Measurements from ENCODE around the gene GPRC5B.

The GPRC5B gene

GRCh38 chr16:19859603-19860002, 25.0 kb downstream of the GPRC5B start:
- DNase-seq (ENCODE audit: low read depth): no peak
- TF ChIP-seq CTCF (conservative IDR thresholded peaks at IDR 0.05; ENCODE audit: control insufficient read depth, insufficient read depth, low read depth, low read length): no peak

GRCh38 chr16:19859166-19859565, 25.5 kb downstream of the GPRC5B start:
- DNase-seq (ENCODE audit: low read depth): no peak
- TF ChIP-seq CTCF (conservative IDR thresholded peaks at IDR 0.05; ENCODE audit: control insufficient read depth, insufficient read depth, low read depth, low read length): no peak
- H3K4me3 ChIP-seq (ENCODE audit: control insufficient read depth, low read depth, low read length): no peak overlapping the region

More at GRCh38 chr16:19859603-19860002, 25.0 kb downstream of the GPRC5B start:
- no peak overlapping the region for H3K4me3 ChIP-seq (ENCODE audit: control insufficient read depth, low read depth, low read length)

- DNase-seq (ENCODE audit: low read depth): peak; percentile 36
- H3K4me3 ChIP-seq (ENCODE audit: control insufficient read depth, low read depth, low read length): no peak overlapping the region
- TF ChIP-seq CTCF (conservative IDR thresholded peaks at IDR 0.05; ENCODE audit: control insufficient read depth, insufficient read depth, low read depth, low read length): no peak
Observed at GRCh38 chr16:19858340-19859018, 26.2 kb downstream of the GPRC5B start.

GRCh38 chr16:19857593-19858339, 26.9 kb downstream of the GPRC5B start:
- H3K4me3 ChIP-seq (ENCODE audit: control insufficient read depth, low read depth, low read length): no peak overlapping the region
- no peak for TF ChIP-seq CTCF (conservative IDR thresholded peaks at IDR 0.05; ENCODE audit: control insufficient read depth, insufficient read depth, low read depth, low read length)
- DNase-seq (ENCODE audit: low read depth): no peak

GRCh38 chr16:19856120-19856519, 28.5 kb downstream of the GPRC5B start:
- DNase-seq (ENCODE audit: low read depth): no peak
- H3K4me3 ChIP-seq (ENCODE audit: control insufficient read depth, low read depth, low read length): no peak overlapping the region
- TF ChIP-seq CTCF (conservative IDR thresholded peaks at IDR 0.05; ENCODE audit: control insufficient read depth, insufficient read depth, low read depth, low read length): no peak

GRCh38 chr16:19854543-19854876, 30.1 kb downstream of the GPRC5B start:
- DNase-seq (ENCODE audit: low read depth): no peak
- no peak overlapping the region for H3K4me3 ChIP-seq (ENCODE audit: control insufficient read depth, low read depth, low read length)
- TF ChIP-seq CTCF (conservative IDR thresholded peaks at IDR 0.05; ENCODE audit: control insufficient read depth, insufficient read depth, low read depth, low read length): no peak

All from fibroblast of mammary gland (primary cell).